Measurements from ENCODE around the gene TDRD9.
"Not testable (repeated sequence)": the region's sequence is repeated elsewhere in the genome, so short reads cannot be mapped to it uniquely, and the experiment has no call there.

Gene TDRD9, protein sequence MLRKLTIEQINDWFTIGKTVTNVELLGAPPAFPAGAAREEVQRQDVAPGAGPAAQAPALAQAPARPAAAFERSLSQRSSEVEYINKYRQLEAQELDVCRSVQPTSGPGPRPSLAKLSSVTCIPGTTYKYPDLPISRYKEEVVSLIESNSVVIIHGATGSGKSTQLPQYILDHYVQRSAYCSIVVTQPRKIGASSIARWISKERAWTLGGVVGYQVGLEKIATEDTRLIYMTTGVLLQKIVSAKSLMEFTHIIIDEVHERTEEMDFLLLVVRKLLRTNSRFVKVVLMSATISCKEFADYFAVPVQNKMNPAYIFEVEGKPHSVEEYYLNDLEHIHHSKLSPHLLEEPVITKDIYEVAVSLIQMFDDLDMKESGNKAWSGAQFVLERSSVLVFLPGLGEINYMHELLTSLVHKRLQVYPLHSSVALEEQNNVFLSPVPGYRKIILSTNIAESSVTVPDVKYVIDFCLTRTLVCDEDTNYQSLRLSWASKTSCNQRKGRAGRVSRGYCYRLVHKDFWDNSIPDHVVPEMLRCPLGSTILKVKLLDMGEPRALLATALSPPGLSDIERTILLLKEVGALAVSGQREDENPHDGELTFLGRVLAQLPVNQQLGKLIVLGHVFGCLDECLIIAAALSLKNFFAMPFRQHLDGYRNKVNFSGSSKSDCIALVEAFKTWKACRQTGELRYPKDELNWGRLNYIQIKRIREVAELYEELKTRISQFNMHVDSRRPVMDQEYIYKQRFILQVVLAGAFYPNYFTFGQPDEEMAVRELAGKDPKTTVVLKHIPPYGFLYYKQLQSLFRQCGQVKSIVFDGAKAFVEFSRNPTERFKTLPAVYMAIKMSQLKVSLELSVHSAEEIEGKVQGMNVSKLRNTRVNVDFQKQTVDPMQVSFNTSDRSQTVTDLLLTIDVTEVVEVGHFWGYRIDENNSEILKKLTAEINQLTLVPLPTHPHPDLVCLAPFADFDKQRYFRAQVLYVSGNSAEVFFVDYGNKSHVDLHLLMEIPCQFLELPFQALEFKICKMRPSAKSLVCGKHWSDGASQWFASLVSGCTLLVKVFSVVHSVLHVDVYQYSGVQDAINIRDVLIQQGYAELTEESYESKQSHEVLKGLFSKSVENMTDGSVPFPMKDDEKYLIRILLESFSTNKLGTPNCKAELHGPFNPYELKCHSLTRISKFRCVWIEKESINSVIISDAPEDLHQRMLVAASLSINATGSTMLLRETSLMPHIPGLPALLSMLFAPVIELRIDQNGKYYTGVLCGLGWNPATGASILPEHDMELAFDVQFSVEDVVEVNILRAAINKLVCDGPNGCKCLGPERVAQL (N-terminal part only)

DNA sequence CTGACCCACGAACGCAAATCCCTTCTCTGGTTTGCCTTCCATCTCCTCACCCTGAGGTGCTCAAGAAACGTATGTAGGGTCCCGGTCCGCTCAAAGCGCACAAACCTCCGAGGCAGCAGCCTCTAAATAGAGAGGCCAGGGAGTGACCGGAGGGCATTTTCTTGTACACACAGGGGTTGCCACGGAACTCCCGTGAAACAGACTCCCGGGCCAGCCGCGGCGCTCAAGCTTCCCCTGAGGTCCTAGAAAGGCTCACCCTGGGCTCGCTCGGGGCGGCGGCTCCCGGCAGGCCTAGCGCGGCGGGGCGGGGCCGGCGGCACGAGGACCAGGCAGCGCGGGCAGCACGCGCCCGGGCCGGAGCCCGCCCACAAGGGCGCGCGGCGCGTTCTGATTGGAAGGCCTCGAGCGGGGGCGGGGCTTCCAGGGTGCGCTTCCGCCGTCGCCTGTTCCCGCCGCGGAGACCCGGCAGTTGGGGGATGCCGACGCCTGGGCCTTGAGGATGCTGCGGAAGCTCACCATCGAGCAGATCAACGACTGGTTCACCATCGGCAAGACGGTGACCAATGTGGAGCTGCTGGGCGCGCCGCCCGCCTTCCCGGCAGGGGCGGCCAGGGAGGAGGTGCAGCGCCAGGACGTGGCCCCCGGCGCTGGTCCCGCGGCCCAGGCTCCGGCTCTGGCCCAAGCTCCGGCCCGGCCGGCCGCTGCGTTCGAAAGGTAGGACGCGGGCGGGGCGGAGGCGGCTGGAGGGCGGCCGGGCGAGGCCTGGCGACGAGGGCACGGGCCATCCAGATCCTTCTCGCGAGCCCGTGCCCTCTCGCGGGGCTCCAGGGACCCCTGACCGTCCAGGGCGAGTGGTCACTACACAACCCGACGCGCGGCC lies at the start of gene TDRD9:
TDRD9 (plus strand) TSS at position 446 of the 880 bp plus-strand sequence; CDS start at position 500, 54 bp downstream.
- no peak for DNase-seq

DNA sequence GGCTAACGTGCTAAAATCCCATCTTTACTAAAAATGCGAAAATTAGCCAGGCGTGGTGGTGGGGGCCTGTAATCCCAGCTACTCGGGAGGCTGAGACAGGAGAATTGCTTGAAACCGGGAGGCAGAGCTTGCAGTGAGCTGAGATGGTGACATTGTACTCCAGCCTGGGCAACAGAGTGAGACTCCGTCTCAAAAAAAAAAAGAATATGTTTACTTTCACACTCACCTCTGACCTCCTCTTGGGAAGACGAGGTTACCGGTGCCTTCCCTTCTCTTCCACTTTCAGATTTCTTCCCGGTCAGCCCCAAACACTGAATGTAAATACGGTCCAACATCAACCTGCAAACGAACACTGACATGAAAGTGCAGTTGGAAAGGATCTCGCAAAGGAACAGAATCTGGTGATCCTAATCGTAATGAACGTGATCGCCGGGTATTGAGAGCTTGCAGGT lies 49.1 kb upstream of the TDRD9 start:
- no peak for DNase-seq

DNA sequence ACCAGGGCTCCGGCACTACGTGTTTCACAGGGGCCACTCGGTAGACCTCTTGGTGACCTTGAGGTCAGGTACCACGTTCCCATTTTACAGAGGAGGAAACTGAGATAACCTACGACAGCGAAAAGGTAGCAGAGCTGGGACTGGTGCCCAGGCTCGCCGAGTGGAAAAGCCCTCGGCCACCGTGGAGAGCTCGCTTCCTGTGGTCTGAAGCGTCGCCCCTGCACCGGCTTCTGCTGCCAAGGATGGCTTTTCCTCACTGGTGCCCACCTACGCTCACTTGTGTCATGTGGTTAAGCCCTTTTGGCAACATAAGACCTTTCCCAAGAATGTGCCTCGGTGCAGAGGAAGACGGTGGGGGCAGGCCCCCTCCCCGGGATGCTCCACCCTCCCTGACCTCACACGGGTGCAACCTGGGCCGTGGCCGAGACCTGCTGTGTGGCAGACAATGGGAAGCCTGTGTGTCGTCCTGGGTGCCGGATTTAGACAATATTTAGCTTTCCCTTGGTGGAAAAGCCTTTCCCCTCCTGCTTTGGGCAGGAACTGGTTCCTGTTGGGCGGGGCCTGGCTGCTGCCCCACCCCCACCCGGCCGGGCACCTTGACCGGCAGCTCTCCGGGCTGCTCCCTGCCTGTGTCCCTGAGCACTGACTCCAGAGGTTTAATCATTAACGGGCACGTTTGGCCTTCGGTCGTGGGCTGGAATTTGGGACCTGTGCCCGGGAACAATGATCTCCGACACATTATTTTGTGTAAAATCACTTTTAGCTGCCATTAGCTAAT lies 48.5 kb upstream of the TDRD9 start:
- no peak for DNase-seq

DNA sequence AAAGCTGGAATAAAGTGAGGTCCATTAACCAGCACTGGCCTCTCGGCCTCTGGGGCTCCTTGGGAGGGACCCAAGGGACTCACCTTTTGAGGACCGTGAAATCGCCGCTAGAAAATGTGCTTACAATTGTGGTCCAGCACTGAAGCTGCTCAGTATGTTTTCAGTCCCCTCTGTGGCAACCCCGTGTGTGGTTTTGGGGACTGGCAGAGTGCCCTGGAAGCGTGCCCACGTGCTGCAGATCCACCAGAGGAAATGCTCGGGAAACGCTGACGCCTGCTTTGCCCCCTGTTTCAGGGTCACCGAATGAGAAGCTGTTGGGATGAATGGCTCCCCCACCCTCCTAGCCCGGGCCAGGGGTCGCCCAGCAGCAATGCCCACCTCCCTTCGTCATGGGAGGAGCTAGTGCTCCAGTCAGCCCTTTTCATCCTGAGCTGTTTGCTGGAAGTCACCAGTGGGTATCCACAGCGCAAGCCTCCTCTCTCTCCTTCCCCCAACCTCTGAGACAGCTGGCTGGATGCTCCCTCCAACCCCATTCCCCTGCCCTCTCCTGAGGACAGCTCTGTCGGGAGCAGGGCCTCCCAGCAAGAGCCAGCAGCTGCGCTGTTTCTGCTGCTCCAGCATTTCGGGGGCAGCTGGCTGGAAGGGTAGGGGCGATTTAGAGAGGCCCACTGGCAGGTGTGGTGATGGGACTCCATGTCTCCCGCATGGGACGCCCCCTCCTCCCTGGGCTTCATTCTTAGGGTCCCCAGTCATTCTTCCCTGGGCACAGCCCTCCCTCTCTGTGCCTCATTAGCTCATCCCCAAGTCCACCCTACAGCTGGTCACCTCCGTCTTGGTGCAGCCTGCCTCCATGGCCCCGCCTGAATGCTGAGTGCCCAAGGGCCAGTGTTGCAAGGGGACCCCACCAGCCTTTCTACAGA lies 47.6 kb upstream of the TDRD9 start:
- DNase-seq: peak; percentile 9

DNA sequence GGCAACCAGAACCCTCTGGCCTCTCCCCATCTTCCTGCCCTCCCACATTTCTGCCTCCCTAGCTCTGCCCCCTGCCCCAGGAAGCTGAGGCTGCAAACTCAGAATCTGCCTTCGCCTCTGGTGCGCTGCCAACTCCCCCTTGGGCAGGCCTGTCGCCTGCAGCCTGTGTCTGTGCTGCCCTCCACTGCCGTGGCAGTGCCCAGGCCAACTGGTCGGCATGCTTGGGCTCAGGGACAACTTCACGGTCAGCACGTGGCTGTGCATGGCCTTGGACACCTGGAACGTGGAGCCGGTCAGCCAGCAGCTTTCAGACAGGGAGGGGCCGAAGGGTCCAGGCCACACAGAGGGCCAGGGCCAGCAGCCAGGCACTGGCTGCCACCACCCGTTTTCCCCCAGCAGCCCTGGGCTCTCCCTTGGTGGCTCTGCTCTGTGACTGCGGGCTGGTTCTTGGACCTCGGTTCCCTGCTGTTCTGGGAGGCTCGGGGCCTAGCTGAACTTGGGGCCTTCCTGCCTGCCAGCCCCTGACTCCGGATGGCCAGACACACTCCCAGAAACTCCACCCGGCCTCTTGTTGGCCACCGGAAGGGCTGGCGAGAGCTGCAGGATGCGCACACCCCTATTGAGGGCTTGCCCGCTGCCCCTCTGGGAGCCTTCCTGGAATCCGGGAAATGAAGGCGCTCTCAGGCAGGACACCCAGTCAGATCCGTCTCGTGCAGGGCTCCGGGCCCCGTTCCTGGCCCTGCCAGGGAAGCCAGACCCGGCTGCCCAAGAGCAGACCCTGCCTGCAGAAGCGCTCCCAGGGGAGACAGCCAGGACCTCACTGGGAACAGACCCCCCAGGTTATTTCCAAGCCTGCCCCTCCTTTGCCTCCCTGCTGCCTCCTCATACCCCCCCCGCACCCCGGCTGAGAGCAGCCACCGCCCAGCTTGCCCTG lies 46.7 kb upstream of the TDRD9 start:
- DNase-seq: no peak

DNA sequence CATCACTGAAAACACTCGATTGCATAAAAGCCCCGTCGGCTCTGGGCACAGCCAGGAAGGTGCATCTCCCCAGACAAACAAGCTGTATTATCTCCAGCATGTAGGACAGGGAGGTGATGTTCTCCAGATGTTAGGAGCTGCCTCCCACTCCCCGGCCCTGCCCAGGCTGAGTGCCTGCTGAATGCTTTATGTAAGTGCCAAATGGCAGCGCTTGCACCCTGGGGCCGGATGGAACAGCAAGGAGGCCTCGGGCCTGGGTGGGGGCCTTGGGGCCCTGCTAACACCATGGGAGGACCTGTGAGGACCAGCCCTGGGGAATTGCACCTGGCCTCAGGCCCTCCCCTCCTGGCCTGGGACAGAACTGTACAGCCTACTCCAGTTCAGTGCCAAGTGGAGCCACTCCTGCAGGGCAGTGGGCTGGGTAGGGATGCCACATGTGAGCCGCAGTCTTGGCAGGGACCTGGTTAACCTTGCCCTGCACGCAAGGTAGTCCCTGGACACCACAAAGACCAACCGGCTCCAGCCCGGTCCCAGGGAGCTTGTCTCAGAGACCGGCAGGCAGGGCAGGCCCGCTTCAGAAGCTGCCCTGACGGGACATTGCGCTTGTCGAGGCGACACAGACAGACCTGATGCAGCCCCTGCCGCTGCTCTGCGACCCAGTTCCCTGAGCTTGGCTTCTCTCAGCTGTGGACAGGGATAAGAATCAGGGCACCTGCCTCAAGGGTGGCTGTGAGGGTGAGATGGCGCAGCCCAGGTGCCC lies 45.6 kb upstream of the TDRD9 start:
- DNase-seq: no peak

DNA sequence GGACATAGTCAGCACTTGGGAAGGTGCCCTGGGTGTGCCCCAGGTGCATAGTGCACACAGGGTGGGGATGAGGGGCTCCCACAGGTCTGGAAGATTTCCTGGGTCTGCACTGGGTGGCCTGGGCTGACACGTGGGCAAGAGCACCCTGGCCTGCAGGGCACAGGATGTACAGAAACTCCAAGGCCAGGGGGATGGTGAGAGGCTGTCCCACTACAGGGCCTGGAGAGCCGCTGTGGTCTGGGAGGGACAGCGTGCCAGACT lies 45.1 kb upstream of the TDRD9 start:
- no peak for DNase-seq

DNA sequence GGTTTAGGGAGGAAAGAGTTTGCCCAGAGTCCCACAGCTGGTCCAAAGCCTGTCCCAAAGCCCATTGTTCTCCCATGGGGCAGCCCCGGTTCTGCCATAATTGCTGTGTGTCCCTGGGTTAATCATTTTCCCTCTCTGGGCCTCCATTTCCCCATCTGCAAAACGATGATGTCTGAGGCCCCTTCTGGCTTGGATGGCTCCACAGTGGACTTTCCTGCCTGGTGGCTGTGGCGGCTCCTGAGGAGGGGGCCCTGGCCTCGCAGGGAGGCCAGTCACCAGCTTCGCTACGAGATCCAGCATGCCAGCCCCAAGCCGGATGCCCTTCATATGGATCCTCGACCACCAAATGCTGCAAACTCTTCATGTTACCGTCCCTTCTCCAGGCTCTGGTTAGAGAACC lies 43.4 kb upstream of the TDRD9 start:
- DNase-seq: no peak

DNA sequence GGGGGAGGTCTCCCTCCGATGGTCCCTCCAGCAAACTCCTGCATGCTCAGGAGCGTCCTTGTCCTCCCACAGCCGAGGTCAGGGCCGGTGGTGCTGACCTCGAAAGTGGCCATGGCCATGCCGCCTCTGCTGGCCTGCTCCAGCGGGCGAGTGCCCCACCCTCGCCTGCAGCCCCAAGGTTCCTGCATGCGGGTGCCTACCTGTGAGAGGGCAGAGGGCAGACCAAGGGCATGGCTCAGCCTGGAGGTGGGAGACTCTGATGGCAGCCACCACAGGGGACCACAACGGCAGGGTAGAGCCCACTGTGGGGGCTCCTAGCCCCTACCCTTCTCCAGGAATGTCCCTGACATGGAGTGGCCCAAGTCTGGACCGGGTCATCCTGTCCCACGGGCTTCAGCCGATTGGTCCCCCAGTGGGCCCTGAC lies 42.7 kb upstream of the TDRD9 start:
- no peak for DNase-seq

DNA sequence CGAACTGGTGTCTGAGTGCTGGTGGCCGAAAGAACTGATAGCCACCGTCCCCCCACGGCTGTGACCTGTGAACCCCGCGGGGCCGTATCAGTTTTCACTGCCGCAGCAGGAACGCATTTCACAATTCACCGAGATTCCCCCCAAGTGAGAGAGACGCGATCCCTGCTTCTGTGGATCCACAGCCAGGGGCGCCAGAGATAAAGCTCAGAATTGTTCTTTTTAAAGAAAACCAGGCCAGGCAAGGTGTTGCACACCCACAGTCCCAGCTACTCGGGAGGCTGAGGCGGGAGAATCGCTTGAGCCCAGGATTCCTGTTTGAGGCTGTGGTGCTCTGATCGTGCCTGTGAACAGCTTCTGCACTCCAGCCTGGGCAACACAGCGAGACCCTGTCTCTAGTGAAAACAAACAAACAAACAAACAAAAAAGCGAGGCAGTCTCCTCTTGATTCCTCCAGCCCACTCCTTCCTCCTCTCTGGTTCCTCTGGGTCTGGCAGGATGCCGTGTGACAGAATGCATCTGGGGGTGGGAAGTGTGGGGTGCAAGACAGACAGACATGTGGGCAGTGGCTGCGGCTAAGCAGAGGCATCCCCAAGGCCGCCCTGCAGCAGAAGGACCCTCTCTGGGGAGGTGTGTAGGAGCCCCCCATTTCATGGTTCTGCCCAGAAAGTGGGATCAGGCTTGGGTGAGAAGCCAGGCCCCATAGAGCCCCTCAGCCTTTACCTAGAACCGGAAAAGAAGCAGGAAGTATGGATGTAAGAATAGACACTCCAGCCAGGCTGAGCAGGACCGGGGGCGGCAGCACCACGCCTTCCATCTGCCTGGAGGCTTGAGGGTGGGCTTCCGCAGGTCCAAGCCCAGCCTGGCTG lies 41.7 kb upstream of the TDRD9 start:
- DNase-seq: no peak

DNA sequence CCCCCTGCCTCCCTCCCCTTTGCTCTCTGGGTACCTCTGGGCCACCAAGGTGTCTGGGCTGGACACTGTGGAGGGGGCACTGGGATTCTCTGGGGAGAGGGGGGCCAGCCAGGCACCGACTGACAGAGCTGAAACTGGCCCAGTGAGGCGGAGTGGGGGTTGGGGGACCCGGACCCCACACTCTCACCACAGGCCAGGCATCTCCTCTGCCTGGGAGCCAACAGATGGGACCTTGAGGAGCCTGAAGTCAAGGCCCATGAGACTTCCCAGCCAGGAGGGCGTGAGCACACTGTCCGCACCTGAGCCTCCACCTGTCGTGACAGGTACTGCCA lies 41.1 kb upstream of the TDRD9 start:
- no peak for DNase-seq

DNA sequence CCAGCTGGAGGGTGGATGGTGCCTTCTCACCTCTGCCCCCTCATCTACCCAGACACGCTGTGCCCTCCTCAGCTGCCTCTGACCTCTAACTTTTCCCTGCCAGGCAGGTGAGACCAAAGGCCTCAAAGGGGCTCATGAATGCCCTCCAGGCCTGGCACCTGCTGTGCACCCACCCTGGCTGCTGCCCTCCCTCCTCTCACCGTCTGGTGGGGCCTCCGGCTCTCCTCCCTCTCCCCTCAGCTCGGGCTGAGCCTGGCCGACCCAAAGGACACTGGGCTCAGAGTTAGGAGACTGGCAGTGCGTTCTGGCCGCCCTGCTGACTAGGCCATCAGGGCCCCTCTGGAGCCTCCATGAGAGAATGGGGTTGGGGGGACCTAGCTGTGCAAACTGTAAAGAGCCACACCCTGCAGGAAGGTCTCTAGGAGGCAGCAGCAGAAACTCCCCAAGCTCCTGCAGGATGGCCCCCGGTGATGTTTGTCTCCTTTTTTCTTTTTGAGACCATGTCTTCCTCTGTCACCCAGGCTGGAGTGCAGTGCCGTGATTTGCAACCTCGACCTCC lies 40.6 kb upstream of the TDRD9 start:
- DNase-seq: no peak

DNA sequence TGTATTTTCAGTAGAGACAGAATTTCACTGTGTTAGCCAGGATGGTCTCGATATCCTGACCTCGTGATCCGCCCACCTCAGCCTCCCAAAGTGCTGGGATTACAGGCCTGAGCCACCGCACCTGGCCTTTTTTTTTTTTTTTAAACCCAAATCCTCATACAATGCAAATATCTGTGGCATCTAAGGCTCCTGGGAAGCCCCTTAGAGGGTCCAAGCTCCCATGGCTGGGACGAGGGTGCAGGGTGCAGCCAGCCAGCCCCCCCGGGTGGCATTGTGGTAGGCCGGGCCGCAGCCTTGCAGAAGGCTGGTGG lies 39.3 kb upstream of the TDRD9 start:
- DNase-seq: not testable (repeated sequence)

DNA sequence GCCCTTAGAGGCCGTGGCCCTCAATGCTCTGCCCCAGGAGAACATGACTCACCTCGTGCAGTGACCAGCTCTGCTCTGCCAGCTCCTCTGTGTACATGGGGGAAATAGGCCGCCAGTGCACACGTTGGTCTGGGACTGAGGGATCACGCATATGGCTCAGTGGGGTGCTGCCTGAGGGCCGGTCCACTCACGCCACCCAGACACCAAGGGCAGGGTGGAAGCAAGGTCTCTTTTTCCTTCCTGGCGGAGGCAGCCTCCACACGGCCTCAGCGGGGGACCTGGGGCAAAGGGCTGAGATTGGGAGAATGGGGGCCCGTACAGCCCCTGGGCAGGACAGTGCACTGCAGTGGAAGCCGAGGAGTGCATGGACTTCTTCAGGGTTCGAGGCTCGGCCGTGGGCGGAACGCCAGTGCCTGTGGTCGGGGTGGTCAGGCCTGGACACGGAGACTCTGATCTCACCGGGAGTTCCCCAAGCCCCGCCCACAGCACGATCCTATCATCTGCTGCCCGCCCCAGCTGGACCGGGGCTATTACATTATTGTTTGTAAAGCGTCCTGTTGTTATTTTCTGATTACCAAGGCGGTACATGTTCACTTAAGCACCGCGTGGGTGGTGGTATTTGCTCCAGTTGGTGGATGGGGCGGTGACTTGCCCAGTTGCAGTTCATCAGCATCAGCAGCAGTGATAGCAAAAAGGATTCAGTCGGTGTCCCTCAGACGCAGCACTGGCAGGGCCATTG lies 38.8 kb upstream of the TDRD9 start:
- no peak for DNase-seq

DNA sequence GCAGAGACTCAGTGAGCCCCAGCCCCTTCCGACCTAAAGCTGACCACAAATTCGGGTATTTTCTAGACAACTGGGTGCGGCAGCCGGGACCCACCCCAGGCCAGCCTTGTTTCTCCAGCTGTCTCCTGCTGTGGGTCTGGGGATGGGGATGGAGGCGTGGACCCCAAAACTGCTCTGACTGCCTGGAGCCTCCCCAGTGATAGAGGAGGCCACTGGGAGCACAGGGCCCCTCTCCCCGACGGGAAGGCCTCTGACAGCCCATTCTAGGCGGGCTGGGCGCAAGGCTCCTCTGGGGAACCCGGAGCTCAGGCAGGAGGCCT lies 38.2 kb upstream of the TDRD9 start:
- no peak for DNase-seq

DNA sequence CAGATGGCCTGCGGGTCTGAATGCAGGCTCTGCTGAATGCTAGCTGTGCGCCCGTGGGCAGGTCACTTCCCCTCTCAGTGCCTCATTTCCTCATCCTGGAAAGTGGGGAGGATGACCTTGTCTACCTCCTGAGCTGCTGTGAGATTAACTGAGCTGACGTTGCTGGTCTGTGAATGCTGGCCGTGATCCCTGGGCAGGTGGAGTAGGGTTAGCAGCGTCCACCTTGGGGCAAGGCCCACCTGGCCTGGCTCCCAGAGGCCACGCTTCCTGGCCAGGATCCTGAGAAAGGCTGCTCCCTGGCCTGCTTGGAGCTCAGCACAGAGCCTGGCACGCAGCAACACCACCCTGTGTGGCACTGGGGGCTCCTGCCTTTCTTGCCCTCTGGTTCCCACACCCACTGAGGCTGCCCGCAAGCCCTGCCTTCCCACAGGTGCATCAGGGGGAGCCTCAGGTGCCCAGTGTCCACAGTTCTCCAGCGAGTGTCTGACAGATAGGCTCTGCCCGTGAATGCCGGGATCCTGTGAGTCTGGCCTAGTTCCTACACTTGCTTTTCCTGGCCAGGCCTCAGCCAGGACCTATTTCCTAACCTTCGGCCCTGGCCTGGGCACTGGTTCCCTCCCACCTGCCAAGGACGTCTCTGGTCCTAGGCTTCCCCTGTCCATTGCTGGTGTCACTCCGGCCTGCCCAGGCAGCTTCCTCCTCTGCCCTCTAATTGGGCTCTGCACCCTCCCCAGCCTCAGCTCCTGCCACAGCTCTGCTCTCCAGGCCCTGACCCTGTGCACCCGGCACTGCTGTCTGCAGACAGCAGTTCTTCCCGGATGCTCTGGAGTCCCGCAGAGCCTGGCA lies 37.2 kb upstream of the TDRD9 start:
- DNase-seq: no peak
